GM21619 (cell line): ENCODE results near the gene AKT1.

Experiments
- ATAC-seq: cut with Tn5 transposase; IDR thresholded peaks from one replicate; pipeline ENCODE4 v1.9.1; 2021; ENCODE audit not compliant: unreplicated experiment

AKT1 gene

GRCh38 chr14:104800015-104800770, 4.6 kb upstream of the AKT1 start:
- peak; percentile 57 for ATAC-seq

- no peak for ATAC-seq
Measured at GRCh38 chr14:104799244-104800014, 3.9 kb upstream of the AKT1 start.

GRCh38 chr14:104798300-104799243, 3.0 kb upstream of the AKT1 start:
- ATAC-seq, result no peak

GRCh38 chr14:104797115-104798044, 1.8 kb upstream of the AKT1 start:
- no peak for ATAC-seq

- ATAC-seq, result no peak
Measured at GRCh38 chr14:104796687-104797081, 1.1 kb upstream of the AKT1 start.

GRCh38 chr14:104795781-104796686, 486 bp upstream of the AKT1 start:
- ATAC-seq, result peak; percentile 26

GRCh38 chr14:104794631-104794992, 936 bp downstream of the AKT1 start:
- peak; percentile 10 for ATAC-seq

GRCh38 chr14:104794099-104794498, 1.4 kb downstream of the AKT1 start:
- no peak for ATAC-seq

- ATAC-seq, result no peak
Measured at GRCh38 chr14:104793703-104793959, 1.9 kb downstream of the AKT1 start.

GRCh38 chr14:104792945-104793702, 2.4 kb downstream of the AKT1 start:
- ATAC-seq, result no peak

- ATAC-seq, result no peak
Measured at GRCh38 chr14:104792101-104792884, 3.3 kb downstream of the AKT1 start.

- no peak for ATAC-seq
Measured at GRCh38 chr14:104791425-104791824, 4.1 kb downstream of the AKT1 start.

- no peak for ATAC-seq
Measured at GRCh38 chr14:104789752-104790743, 5.5 kb downstream of the AKT1 start.

- ATAC-seq, result no peak
Measured at GRCh38 chr14:104788873-104789663, 6.5 kb downstream of the AKT1 start.

- ATAC-seq, result no peak
Measured at GRCh38 chr14:104788161-104788818, 7.3 kb downstream of the AKT1 start.
